Peyer's patch (tissue), 4 donors: Measurements from ENCODE around the gene USH1G. TPM values are rescaled to one million over a fixed set of nuclear protein-coding genes. Genes with fewer than 3 reads are reported as not detected.

Experiments used
- DNase-seq, 3 donors: peaks; one replicate each; pipeline ENCODE4 v3.0.0-alpha.2; 2017 to 2019
- H3K27ac ChIP-seq, 4 donors: fragments of 200-600 bp; sonication (generic); one replicate each; pipeline ENCODE4 v1.5.1; 2016 to 2019
- H3K27me3 ChIP-seq, 2 donors: fragments of 200-600 bp; sonication (generic); one replicate each; pipeline ENCODE4 v1.5.1; 2019
- H3K36me3 ChIP-seq, 3 donors: fragments of 200-600 bp; sonication (generic); one replicate each; pipeline ENCODE4 v1.5.1; 2016 to 2019
- H3K4me1 ChIP-seq, 4 donors: fragments of 200-600 bp; sonication (generic); one replicate each; pipeline ENCODE4 v1.5.1; 2016 to 2019
- H3K4me3 ChIP-seq, 4 donors: fragments of 200-600 bp; sonication (generic); 1 replicate in 3 of 4; 2 replicates in 1 of 4; pipeline ENCODE4 v1.5.1; 2016 to 2019; ENCODE audit warnings: mild to moderate bottlenecking in 1 of 4
- H3K9me3 ChIP-seq, 4 donors: fragments of 200-600 bp; sonication (generic); one replicate each; pipeline ENCODE4 v1.5.1; 2016 to 2019; ENCODE audit warnings: mild to moderate bottlenecking in 1 of 4
- POLR2A ChIP-seq, 2 donors: fragments of 450-650 bp; IDR thresholded peaks; one replicate each; pipeline ENCODE4 v1.5.1; 2017; ENCODE audit warnings: antibody characterized with exemption in 2 of 2, mild to moderate bottlenecking in 2 of 2, moderate library complexity in 2 of 2
- total RNA-seq, 4 donors: library from RNA; depleted of rRNA; stranded (reverse); fragments of >200 nt; gene quantifications; one replicate each; pipeline ENCODE4 v1.1.0, GENCODE V29; 2016
- TF ChIP-seq, protein P1 (sequence below), 6 experiments: fragments of 450-650 bp in 4 of 6; fragments of 200-600 bp in 2 of 6; sonication (generic) in 1 of 6; IDR thresholded peaks; one replicate each; pipeline ENCODE4 v1.5.1; 2017 to 2019; ENCODE audit warnings: antibody characterized with exemption in 6 of 6, mild to moderate bottlenecking in 3 of 6, moderate library complexity in 1 of 6

USH1G gene
- total RNA-seq, 4 donors from 2014 or later, result 1.6 to 3.7 (median 2.3) TPM; not detected in 1

DNA sequence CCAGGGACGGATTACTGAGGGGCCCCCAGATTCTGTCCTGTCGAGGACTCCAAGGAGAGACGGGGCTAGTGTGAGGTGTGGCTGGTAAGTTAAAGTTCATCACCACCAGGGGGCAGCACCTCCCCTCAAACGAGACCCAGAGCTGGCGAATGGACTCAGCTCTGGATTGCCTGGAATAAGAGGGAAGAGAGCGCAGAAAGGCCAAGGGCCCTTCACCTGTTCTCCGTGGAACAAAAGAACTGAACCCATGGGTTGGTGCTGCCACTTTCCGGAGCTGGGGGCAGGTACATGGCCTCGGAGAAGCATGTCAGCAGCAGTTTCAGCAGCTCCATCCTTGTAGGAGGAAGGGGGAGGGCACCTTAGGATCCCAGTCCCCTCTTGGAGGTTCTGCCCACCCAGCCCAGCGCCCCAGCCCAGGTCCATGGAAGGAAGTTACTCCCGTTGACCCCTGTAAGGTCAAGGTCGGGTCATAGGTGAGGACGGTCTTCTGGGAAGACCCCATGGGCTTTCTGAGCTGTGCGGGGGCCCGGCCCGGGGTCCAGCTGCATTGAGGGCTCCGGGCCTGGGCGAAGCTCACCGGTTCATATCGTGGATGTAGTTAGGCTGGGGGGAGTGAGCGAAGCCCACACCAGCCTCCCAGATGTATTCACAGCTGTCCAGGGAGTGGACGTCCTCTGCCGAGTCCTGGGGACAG lies 38.7 kb upstream of the USH1G start:
- no peaks in the 10 kb centered on the region for H3K9me3 ChIP-seq
- TF ChIP-seq, protein P1, sequence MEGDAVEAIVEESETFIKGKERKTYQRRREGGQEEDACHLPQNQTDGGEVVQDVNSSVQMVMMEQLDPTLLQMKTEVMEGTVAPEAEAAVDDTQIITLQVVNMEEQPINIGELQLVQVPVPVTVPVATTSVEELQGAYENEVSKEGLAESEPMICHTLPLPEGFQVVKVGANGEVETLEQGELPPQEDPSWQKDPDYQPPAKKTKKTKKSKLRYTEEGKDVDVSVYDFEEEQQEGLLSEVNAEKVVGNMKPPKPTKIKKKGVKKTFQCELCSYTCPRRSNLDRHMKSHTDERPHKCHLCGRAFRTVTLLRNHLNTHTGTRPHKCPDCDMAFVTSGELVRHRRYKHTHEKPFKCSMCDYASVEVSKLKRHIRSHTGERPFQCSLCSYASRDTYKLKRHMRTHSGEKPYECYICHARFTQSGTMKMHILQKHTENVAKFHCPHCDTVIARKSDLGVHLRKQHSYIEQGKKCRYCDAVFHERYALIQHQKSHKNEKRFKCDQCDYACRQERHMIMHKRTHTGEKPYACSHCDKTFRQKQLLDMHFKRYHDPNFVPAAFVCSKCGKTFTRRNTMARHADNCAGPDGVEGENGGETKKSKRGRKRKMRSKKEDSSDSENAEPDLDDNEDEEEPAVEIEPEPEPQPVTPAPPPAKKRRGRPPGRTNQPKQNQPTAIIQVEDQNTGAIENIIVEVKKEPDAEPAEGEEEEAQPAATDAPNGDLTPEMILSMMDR (IDR thresholded peaks at IDR 0.05), result peak; percentile 77 to 92 (median 85)
- TF ChIP-seq POLR2A (IDR thresholded peaks at IDR 0.05), result no peak
- no peak overlapping the region for H3K27ac ChIP-seq
- H3K36me3 ChIP-seq, result no peaks in the 10 kb centered on the region
- peak; percentile 86 to 95 (median 91) for DNase-seq
- peaks cover 0 to 6% (median 2%) of the 10 kb centered on the region in 4 donors for H3K4me1 ChIP-seq
- no peaks in the 10 kb centered on the region for H3K27me3 ChIP-seq
- H3K4me3 ChIP-seq, result no peak overlapping the region

DNA sequence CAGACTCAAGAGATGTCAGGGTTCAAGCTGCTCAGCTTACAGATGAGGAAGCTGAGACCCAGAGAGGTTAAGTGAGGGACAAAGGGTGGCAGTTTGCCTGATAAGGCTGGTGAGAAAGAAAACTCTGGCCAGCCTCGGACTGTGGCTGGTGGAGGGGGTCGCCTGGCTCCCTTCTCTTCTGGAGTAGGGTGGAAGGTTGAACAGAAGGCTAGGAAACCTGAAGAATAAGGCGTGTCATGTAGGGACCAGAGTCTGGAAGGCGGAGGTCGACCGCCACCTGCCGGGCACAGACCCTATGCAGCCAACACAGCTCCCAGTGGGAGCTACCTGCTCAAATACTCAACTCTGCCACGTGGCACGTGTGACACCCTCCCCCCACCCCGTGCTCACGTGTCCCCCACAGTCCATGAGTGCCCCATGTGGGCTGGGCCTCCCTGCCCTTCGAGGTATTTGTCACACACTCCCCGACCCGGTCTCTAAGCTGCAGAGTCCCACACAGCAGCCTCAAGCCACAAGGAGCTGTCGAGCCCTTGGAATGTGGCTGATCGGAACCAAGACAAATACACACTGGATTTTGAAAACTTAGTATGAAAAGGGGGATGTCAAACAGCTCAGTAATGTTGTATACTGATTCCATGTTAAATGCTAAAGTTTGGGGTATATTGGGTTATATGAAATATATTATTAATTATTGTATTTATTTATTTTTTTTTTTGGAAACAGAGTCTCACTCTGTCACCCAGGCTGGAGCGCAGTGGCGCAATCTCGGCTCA lies 37.7 kb upstream of the USH1G start:
- H3K36me3 ChIP-seq, result no peaks in the 10 kb centered on the region
- H3K27me3 ChIP-seq, result no peaks in the 10 kb centered on the region
- peak; percentile 32 to 79 (median 76) for DNase-seq
- H3K9me3 ChIP-seq, result no peaks in the 10 kb centered on the region
- peaks cover 0 to 6% (median 2%) of the 10 kb centered on the region in 4 donors for H3K4me1 ChIP-seq
- H3K27ac ChIP-seq, result no peak overlapping the region
- no peak for TF ChIP-seq POLR2A (IDR thresholded peaks at IDR 0.05)
- TF ChIP-seq, protein P1 (IDR thresholded peaks at IDR 0.05), result peak; percentile 6 to 63 (median 42)
- no peak overlapping the region for H3K4me3 ChIP-seq

DNA sequence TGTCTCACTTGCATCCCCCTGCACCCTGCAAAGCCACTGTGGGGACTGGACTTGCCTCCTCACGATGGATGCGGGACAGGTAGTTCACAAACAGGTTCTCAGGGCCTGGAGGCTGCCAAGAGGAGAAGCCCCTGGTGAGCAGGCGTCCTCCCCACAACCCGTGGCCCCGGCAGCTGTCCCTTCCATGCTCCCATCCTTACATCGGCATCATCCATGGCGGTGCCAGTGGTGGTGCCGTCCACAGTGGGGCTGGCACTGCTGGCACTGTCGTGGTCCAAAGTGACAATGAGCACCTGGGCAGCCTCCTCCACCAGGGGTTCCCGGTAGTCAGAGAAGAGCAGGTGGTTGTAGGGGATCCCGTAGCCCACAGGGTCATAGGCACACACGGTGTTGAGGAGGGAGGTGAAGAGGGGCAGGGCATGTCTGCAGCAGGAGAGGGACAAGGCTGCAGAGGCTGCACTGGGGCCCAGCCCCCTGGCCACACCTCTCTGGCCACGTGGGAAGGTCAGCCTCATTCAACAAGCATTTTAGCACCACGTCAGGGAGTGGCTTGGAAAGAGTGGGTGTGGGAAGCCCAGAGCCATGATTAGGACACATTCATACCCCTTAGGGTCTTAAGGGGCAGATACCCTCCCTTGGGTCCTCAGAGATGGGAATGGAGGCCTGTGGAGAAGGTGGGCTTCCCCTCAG lies 36.9 kb upstream of the USH1G start:
- Histone ChIP-seq H3K9me3 (no peaks in the 10 kb centered on the region), H3K27me3 (no peaks in the 10 kb centered on the region), H3K27ac (no peak overlapping the region), H3K4me3 (no peak overlapping the region), H3K4me1 (peaks cover 0 to 6% (median 2%) of the 10 kb centered on the region in 4 donors), H3K36me3 (no peaks in the 10 kb centered on the region)
- TF ChIP-seq POLR2A (IDR thresholded peaks at IDR 0.05), result no peak
- TF ChIP-seq, protein P1 (IDR thresholded peaks at IDR 0.05), result no peak
- no peak for DNase-seq

DNA sequence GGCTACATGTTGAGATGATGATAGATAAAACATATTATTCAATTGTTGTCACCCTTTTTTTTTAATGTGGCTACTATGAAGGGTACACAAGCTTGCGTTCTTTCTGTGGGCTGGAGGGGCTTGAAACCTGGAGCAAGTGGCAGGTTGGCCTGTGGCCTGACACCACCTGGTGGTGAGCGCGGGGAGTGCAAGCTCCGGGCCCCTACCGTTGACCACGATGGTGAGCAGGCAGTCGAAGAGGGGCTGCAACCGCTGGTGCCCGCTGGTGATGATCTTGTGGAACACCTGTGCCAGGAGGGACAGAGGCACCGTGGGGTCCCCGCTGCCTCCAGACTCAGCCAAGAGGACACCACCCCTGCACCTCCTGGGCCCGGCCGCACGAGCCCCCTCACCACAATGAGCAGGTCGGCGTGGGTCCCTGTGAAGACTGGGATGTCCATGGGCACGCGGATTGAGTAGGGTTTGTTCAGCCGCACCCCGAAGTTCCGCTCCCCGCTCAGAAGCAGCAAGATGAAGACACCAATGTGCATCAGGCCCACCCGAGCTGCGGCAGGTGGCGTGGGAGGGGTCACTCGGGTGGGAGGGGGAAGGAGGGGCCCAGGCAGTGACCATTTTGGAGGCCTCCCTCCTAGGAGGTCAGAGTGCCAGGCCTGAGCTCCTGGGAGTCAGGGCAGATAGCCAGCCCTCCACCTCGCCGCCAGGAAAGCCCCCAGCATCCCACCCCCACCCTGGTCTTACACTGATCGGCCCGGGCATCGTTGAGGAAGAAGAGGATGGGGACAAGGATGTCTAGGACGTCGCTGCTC lies 35.1 kb upstream of the USH1G start:
- Histone ChIP-seq H3K36me3 (no peaks in the 10 kb centered on the region), H3K27ac (no peak overlapping the region), H3K9me3 (no peaks in the 10 kb centered on the region), H3K4me1 (peaks cover 0 to 12% (median 3%) of the 10 kb centered on the region in 4 donors), H3K4me3 (no peak overlapping the region), H3K27me3 (no peaks in the 10 kb centered on the region)
- TF ChIP-seq POLR2A (IDR thresholded peaks at IDR 0.05), result no peak
- TF ChIP-seq, protein P1 (IDR thresholded peaks at IDR 0.05), result peak; percentile 91 to 96 (median 94)
- DNase-seq, result peak; percentile 68 to 90 (median 85)

DNA sequence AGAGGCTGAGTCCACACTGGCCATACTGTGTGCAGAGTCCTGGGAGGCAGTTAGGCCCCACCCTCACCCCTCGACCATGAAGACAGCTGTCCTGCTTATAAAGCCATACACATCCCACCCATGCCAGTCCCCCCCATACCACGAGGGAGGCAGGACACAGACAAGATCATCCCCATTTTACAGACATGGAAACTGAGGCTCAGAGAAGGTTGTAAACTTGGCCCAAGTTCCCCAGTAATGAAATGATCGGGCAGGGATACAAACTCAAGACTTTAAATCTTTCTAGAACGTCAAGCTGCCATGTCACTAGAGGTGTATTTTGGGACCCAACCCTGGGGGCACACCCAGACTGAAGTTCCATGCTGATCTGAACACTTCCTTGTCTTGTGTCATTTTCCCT lies 33.0 kb upstream of the USH1G start:
- no peak for DNase-seq
- Histone ChIP-seq H3K9me3 (no peaks in the 10 kb centered on the region), H3K36me3 (no peaks in the 10 kb centered on the region), H3K27ac (no peak overlapping the region), H3K4me3 (no peak overlapping the region), H3K4me1 (peaks cover 0 to 26% (median 0%) of the 10 kb centered on the region in 4 donors), H3K27me3 (no peaks in the 10 kb centered on the region)
- TF ChIP-seq POLR2A (IDR thresholded peaks at IDR 0.05), result no peak
- TF ChIP-seq, protein P1 (IDR thresholded peaks at IDR 0.05), result no peak
